IPS-18a (cell line): ENCODE measurements around the gene RUNX1.

ENCODE experiments used
- H3K27ac ChIP-seq: one replicate; pipeline ENCODE4 v1.5.1; 2013; ENCODE audit warnings: low read length
- H3K27me3 ChIP-seq: one replicate; pipeline ENCODE4 v1.6.1; 2013; ENCODE audit warnings: mild to moderate bottlenecking, low read length; ENCODE audit not compliant: control insufficient read depth, insufficient read depth
- H3K36me3 ChIP-seq: one replicate; pipeline ENCODE4 v1.6.1; 2013; ENCODE audit warnings: low read depth, low read length; ENCODE audit not compliant: control insufficient read depth
- H3K4me1 ChIP-seq: one replicate; pipeline ENCODE4 v1.6.1; 2013; ENCODE audit warnings: low read depth, low read length; ENCODE audit not compliant: control insufficient read depth
- H3K4me3 ChIP-seq: one replicate; pipeline ENCODE4 v1.5.1; 2013; ENCODE audit warnings: low read length
- H3K9ac ChIP-seq: one replicate; pipeline ENCODE4 v1.6.1; 2013; ENCODE audit warnings: mild to moderate bottlenecking, low read length, moderate library complexity
- H3K9me3 ChIP-seq: one replicate; pipeline ENCODE4 v1.6.1; 2013; ENCODE audit warnings: low read depth, low read length; ENCODE audit not compliant: control insufficient read depth

The RUNX1 gene

DNA sequence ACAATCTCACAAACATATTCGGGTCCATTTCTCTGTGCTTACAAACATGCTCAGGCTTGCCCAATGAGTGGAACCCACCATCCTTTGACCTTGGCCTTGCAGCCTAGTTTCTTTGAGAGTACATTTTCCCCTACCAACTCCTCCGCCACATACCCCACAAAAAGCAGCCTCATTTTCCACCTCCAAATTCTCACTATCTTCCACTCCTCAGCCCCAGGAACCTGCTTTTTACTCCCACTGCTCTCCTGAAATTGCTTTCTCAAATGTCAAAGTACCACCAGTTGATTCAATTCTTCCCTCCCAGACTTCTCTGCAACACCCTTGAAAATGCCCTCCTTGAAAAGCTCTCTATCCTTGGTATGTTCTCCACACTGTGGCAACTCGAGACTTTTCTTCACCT is 103.8 kb downstream of the RUNX1 start:
- Histone ChIP-seq H3K9me3 (no peaks in the 10 kb centered on the region), H3K4me3 (no peak overlapping the region), H3K4me1 (peaks cover 8% of the 10 kb centered on the region), H3K27ac (no peak overlapping the region), H3K27me3 (no peaks in the 10 kb centered on the region), H3K36me3 (no peaks in the 10 kb centered on the region), H3K9ac (no peak overlapping the region)

DNA sequence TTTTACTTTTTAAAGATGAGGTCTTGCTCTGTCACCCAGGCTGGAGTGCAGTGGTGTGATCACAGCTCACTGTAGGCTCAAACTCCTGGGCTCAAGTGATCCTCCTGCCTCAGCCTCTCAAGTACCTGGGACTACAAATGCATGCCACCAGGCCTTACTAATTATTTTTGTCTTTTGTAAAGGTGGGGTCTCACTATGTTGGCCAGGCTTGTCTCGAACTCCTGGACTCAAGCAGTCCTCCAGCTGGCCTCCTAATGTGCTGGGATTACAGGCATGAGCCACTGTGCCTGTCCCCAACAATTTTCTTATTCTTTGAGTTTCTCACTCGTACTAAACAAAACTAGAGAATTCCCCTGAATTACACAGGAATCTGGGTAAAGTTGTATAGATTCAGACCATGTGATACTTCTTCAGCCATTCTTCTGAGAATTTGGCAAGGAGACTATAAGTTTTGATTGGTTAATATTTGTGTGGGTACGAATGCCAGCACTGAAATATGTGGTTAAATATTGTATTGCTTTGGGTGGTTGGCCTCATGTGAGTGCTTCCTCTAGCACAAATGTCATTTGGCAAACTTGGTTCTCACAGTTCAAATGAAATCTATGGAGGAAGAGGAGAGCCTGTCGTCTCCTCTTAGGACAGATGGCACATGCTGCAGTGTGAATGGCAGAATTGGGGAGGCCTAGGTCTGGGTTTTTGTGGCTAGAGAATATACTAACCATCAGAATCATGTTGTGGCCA is 104.9 kb downstream of the RUNX1 start:
- H3K4me3 ChIP-seq: no peak overlapping the region
- peaks cover 8% of the 10 kb centered on the region for H3K4me1 ChIP-seq

DNA sequence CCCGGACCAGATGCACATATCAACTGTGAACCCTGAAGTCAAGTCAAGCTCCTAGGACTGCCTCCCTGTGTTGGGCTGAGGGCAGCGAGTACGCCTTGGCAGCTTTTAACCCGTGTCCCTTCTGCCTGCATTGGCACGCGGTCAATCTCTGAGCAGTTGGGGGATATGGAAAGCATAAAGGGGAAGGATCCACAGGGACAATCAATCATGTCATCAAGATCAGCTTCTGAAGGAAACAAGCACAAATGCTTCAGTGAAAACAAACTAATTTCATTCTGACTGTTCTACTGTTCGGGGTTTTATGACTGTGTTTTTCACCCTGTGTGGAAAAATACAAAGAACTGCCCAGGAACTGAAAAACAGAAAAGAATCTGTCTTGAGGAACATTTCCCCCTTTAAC is 106.2 kb downstream of the RUNX1 start:
- Histone ChIP-seq H3K27ac (no peak overlapping the region), H3K9me3 (no peaks in the 10 kb centered on the region), H3K27me3 (no peaks in the 10 kb centered on the region), H3K9ac (no peak overlapping the region), H3K36me3 (no peaks in the 10 kb centered on the region), H3K4me1 (peaks cover 8% of the 10 kb centered on the region), H3K4me3 (no peak overlapping the region)

More for the DNA sequence above, 104.9 kb downstream of the RUNX1 start:
- H3K27me3 ChIP-seq: no peaks in the 10 kb centered on the region
- no peak overlapping the region for H3K27ac ChIP-seq
- no peaks in the 10 kb centered on the region for H3K9me3 ChIP-seq
- H3K9ac ChIP-seq: no peak overlapping the region
- no peaks in the 10 kb centered on the region for H3K36me3 ChIP-seq

GRCh38 chr21:34941162-34941561 is 107.9 kb downstream of the RUNX1 start:
- Histone ChIP-seq H3K27me3 (no peaks in the 10 kb centered on the region), H3K36me3 (no peaks in the 10 kb centered on the region), H3K4me3 (no peak overlapping the region), H3K4me1 (peaks cover 8% of the 10 kb centered on the region), H3K27ac (no peak overlapping the region), H3K9ac (no peak overlapping the region), H3K9me3 (no peaks in the 10 kb centered on the region)

DNA sequence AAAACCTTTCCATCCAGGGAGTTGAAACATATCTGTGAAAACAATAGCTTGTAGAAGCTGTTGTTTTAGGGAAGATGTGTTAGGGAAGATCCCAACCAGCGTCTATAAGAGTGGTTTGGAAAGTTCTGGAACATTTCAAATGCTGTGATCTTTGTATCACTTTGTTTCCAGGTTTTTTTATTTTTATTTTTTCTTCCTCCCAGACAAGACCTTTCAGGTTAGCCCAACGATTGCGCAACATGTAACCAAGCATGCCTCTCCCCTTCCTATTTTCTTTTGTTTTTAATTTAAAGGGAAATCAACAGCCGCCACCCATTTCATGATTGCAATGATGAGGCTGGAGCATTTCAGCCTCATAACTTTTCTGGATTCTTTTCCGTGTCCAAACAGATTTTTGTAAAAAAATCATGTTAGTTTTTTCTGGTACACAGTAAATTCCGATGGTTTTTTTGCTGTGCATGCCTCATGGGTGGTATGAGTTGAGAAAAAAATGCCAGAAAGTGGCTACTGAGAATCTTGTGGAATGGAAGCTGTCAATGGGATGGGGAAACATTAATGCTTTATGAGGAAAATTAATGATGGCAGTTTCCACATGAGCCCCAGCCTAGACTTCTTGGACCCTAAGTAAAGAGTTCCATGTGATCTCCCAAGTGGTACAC is 109.3 kb downstream of the RUNX1 start:
- no peak overlapping the region for H3K27ac ChIP-seq
- no peak overlapping the region for H3K9ac ChIP-seq
- no peaks in the 10 kb centered on the region for H3K27me3 ChIP-seq
- no peaks in the 10 kb centered on the region for H3K9me3 ChIP-seq
- no peak overlapping the region for H3K4me3 ChIP-seq
- H3K4me1 ChIP-seq: peaks cover 8% of the 10 kb centered on the region
- H3K36me3 ChIP-seq: no peaks in the 10 kb centered on the region

DNA sequence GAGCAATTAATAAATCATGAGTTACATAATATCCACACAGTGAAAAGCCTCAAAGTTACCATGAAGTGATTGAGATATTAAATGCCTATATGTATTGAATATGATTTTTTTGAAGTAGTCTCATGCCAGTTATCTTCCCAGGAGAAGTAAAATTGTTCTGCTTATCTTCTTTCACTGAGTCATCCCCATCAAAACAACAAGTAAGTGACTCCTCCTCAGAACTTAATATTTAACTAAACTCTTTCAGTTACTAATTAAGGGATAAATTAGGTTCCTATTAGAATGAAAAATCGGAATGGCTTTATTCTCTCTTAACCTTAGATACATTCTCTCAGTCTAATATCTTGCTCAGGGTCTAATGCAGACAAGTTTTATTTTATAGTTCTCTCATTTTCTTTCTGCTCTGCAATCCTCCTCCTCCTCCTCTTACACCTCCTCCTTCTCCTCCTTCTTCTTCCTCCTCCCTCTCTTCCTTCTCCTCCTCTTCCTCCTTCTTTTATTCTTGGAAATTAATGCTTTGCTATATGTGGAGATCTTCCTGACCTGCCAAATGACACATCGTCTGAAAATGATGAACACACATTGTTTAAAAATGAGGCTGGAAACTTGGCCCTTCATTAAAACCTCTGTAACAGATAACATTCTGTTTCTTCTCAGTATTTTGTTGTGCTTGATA is 110.9 kb downstream of the RUNX1 start:
- Histone ChIP-seq H3K27me3 (no peaks in the 10 kb centered on the region), H3K4me1 (peaks cover 8% of the 10 kb centered on the region), H3K9me3 (no peaks in the 10 kb centered on the region), H3K4me3 (no peak overlapping the region), H3K9ac (no peak overlapping the region), H3K36me3 (no peaks in the 10 kb centered on the region), H3K27ac (no peak overlapping the region)

GRCh38 chr21:34936883-34937563 is 112.1 kb downstream of the RUNX1 start:
- Histone ChIP-seq H3K27me3 (no peaks in the 10 kb centered on the region), H3K4me3 (no peak overlapping the region), H3K4me1 (peaks cover 8% of the 10 kb centered on the region), H3K36me3 (no peaks in the 10 kb centered on the region), H3K9ac (no peak overlapping the region), H3K9me3 (no peaks in the 10 kb centered on the region), H3K27ac (no peak overlapping the region)

DNA sequence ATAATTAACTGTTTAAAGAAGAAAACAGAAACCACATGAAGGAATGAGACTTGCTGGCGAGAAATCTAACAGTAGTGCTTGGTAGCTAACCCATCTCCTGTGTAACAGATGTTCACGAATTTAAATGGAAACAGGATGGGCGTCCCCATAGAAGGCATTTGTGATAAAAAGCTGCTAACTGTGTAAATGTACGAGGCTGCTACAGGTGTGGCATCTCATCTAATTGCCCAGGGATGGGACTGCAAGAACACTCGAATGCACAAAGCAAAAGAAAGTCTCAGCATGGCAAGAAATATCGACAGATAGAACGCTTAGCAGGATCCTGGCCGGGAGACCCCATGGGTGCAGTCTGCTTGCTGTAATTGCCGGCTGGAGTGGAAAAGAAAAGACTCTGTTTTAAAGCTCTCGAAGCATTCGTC is 112.7 kb downstream of the RUNX1 start:
- Histone ChIP-seq H3K9me3 (no peaks in the 10 kb centered on the region), H3K27me3 (no peaks in the 10 kb centered on the region), H3K4me1 (peaks cover 7% of the 10 kb centered on the region), H3K27ac (no peak overlapping the region), H3K4me3 (no peak overlapping the region), H3K9ac (no peak overlapping the region), H3K36me3 (no peaks in the 10 kb centered on the region)

GRCh38 chr21:34935898-34936297 is 113.2 kb downstream of the RUNX1 start:
- Histone ChIP-seq H3K27ac (no peak overlapping the region), H3K9ac (no peak overlapping the region), H3K36me3 (no peaks in the 10 kb centered on the region), H3K4me3 (no peak overlapping the region), H3K9me3 (no peaks in the 10 kb centered on the region), H3K4me1 (peaks cover 2% of the 10 kb centered on the region), H3K27me3 (no peaks in the 10 kb centered on the region)

GRCh38 chr21:34935452-34935851 is 113.7 kb downstream of the RUNX1 start:
- Histone ChIP-seq H3K9ac (no peak overlapping the region), H3K36me3 (no peaks in the 10 kb centered on the region), H3K9me3 (no peaks in the 10 kb centered on the region), H3K27me3 (no peaks in the 10 kb centered on the region), H3K4me1 (no peaks in the 10 kb centered on the region), H3K4me3 (no peak overlapping the region), H3K27ac (no peak overlapping the region)

DNA sequence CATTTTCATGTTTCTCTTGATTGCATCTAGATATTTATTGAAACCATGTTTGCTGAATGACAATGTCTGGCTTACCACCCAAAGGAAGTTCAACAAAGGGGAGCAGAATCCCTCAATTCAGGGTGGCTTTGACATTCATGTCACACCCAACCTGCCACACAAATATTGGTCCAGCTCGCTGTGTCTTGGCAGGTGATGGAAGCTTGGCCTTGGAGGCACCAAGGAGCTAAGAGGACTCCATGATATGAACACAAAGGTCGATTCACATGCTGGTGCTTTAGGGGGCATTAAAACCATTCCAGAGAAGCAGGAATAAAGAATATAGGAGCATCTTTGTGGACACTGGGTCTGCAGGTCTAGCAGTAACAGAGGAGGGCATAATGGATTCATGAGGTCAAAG is 114.8 kb downstream of the RUNX1 start:
- no peaks in the 10 kb centered on the region for H3K27me3 ChIP-seq
- H3K4me1 ChIP-seq: no peaks in the 10 kb centered on the region
- no peaks in the 10 kb centered on the region for H3K36me3 ChIP-seq
- no peak overlapping the region for H3K27ac ChIP-seq
- H3K9me3 ChIP-seq: no peaks in the 10 kb centered on the region
- no peak overlapping the region for H3K4me3 ChIP-seq
- H3K9ac ChIP-seq: no peak overlapping the region
